MM.1S (cell line): Measurements from ENCODE around the gene CAMK1G.

ENCODE experiments used
- EZH2 ChIP-seq: fragments of 300-600 bp; sonication (generic); optimal IDR thresholded peaks from 2 replicates; pipeline ENCODE3; 2017; ENCODE audit warnings: low read depth, mild to moderate bottlenecking, antibody characterized with exemption, low read length, mixed read lengths
- TF ChIP-seq, protein P1 (sequence below): fragments of 300-600 bp; sonication (generic); IDR thresholded peaks from 2 replicates; pipeline ENCODE4 v1.5.1; 2016; ENCODE audit warnings: antibody characterized with exemption, low read length, mixed read lengths

DNA sequence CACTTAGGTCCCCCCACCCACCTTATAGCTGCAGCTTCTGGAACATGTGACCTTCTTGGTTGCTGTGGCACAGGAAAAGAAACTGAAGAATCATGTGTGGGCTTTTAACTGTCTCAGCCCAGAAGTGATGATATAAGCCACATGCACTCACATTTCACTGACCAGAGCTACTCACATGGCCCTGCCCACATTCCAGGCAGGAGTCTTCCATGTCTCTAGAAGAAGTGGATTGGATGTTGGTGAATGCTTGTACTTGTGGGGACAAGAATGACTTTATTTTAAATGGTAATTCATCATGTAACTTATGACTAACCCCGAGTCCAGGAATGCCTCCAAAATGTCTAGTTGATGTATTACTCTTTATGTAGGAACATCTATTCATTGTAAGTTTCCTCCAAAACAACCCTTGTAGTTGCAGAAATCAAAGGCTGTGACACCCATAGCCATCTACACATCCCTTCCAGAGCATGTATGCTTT, 15.8 kb upstream of the CAMK1G start:
- TF ChIP-seq, protein P1, sequence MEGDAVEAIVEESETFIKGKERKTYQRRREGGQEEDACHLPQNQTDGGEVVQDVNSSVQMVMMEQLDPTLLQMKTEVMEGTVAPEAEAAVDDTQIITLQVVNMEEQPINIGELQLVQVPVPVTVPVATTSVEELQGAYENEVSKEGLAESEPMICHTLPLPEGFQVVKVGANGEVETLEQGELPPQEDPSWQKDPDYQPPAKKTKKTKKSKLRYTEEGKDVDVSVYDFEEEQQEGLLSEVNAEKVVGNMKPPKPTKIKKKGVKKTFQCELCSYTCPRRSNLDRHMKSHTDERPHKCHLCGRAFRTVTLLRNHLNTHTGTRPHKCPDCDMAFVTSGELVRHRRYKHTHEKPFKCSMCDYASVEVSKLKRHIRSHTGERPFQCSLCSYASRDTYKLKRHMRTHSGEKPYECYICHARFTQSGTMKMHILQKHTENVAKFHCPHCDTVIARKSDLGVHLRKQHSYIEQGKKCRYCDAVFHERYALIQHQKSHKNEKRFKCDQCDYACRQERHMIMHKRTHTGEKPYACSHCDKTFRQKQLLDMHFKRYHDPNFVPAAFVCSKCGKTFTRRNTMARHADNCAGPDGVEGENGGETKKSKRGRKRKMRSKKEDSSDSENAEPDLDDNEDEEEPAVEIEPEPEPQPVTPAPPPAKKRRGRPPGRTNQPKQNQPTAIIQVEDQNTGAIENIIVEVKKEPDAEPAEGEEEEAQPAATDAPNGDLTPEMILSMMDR = no peak
- TF ChIP-seq EZH2 = no peak
